Type B pancreatic cell (in vitro differentiated cells): ENCODE measurements around the gene PBXIP1. TPM values are rescaled to one million over a fixed set of nuclear protein-coding genes. Genes with fewer than 3 reads are reported as not detected.

Experiments
- DNase-seq: peaks from one replicate; pipeline ENCODE4 v3.0.0; 2021; ENCODE audit warnings: mixed read lengths; ENCODE audit not compliant: unreplicated experiment; ENCODE audit errors: extremely low spot score
- H3K27ac Mint-ChIP-seq: 2 replicates; pipeline ENCODE4 v1.8.0; 2021; ENCODE audit warnings: mild to moderate bottlenecking, mixed read lengths
- H3K27me3 Mint-ChIP-seq: 2 replicates; pipeline ENCODE4 v1.8.0; 2021; ENCODE audit warnings: mixed read lengths
- H3K36me3 Mint-ChIP-seq: 2 replicates; pipeline ENCODE4 v1.8.0; 2021; ENCODE audit warnings: mixed read lengths
- H3K4me1 Mint-ChIP-seq: one replicate; pipeline ENCODE4 v1.8.0; 2021; ENCODE audit warnings: mixed read lengths; ENCODE audit not compliant: unreplicated experiment
- H3K4me3 Mint-ChIP-seq: 2 replicates; pipeline ENCODE4 v1.8.0; 2021; ENCODE audit warnings: mild to moderate bottlenecking, mixed read lengths
- H3K9me3 Mint-ChIP-seq: 2 replicates; pipeline ENCODE4 v1.8.0; 2021; ENCODE audit warnings: mixed read lengths
- CTCF ChIP-seq: fragments of 200-600 bp; sonication (generic); conservative IDR thresholded peaks from 2 replicates; pipeline ENCODE4 v1.5.0; 2021; ENCODE audit warnings: antibody characterized with exemption, mild to moderate bottlenecking
- total RNA-seq: library from RNA; stranded (reverse); gene quantifications from 2 replicates; pipeline ENCODE4 v1.2.1, GENCODE V29; 2021; ENCODE audit warnings: low replicate concordance

Gene PBXIP1
- total RNA-seq, 1 donor from 2014 or later, result 57.3 TPM

- H3K4me1 Mint-ChIP-seq, result peaks cover 11% of the 10 kb centered on the region
- no peak for DNase-seq
- no peak overlapping the region for H3K4me3 Mint-ChIP-seq
- peaks cover 11% of the 10 kb centered on the region for H3K36me3 Mint-ChIP-seq
- TF ChIP-seq CTCF, result no peak
- no peak overlapping the region for H3K27ac Mint-ChIP-seq
- no peaks in the 10 kb centered on the region for H3K27me3 Mint-ChIP-seq
- H3K9me3 Mint-ChIP-seq, result no peaks in the 10 kb centered on the region
Observed at GRCh38 chr1:154945962-154946850, 9.7 kb downstream of the PBXIP1 start.

GRCh38 chr1:154945160-154945961 lies 10.5 kb downstream of the PBXIP1 start:
- H3K4me1 Mint-ChIP-seq, result peaks cover 20% of the 10 kb centered on the region
- TF ChIP-seq CTCF, result no peak
- H3K36me3 Mint-ChIP-seq, result peaks cover 7% of the 10 kb centered on the region
- no peaks in the 10 kb centered on the region for H3K9me3 Mint-ChIP-seq
- no peak for DNase-seq
- no peaks in the 10 kb centered on the region for H3K27me3 Mint-ChIP-seq
- H3K27ac Mint-ChIP-seq, result peak overlapping the region; percentile 77
- H3K4me3 Mint-ChIP-seq, result no peak overlapping the region

- Mint-ChIP-seq H3K36me3 (peaks cover 7% of the 10 kb centered on the region), H3K9me3 (no peaks in the 10 kb centered on the region), H3K27me3 (no peaks in the 10 kb centered on the region), H3K4me1 (peaks cover 23% of the 10 kb centered on the region), H3K4me3 (peak overlapping the region; percentile 35), H3K27ac (peak overlapping the region; percentile 87)
- no peak for DNase-seq
- no peak for TF ChIP-seq CTCF
Observed at GRCh38 chr1:154944401-154945159, 11.3 kb downstream of the PBXIP1 start.

- Mint-ChIP-seq H3K4me3 (peak overlapping the region; percentile 22), H3K9me3 (no peaks in the 10 kb centered on the region), H3K27ac (peak overlapping the region; percentile 87), H3K36me3 (peaks cover 7% of the 10 kb centered on the region), H3K4me1 (peaks cover 29% of the 10 kb centered on the region), H3K27me3 (no peaks in the 10 kb centered on the region)
- TF ChIP-seq CTCF, result peak; percentile 87
- no peak for DNase-seq
Observed at GRCh38 chr1:154943649-154944400, 12.1 kb downstream of the PBXIP1 start.
